GM18907 (cell line): ENCODE measurements around the gene TGFBR3.

ENCODE experiments used
- ATAC-seq: cut with Tn5 transposase; IDR thresholded peaks from one replicate; pipeline ENCODE4 v1.9.1; 2021; ENCODE audit warnings: mild to moderate bottlenecking, moderate library complexity; ENCODE audit not compliant: unreplicated experiment

TGFBR3 gene

GRCh38 chr1:91827459-91828321, 58.3 kb downstream of the TGFBR3 start:
- ATAC-seq, result no peak

- ATAC-seq, result no peak
Measured at GRCh38 chr1:91827087-91827458, 58.9 kb downstream of the TGFBR3 start.

GRCh38 chr1:91826649-91827048, 59.3 kb downstream of the TGFBR3 start:
- ATAC-seq, result no peak

GRCh38 chr1:91826248-91826647, 59.7 kb downstream of the TGFBR3 start:
- no peak for ATAC-seq

- ATAC-seq, result no peak
Measured at GRCh38 chr1:91821126-91821868, 64.7 kb downstream of the TGFBR3 start.

GRCh38 chr1:91819038-91819788, 66.7 kb downstream of the TGFBR3 start:
- no peak for ATAC-seq

- no peak for ATAC-seq
Measured at GRCh38 chr1:91818713-91818975, 67.3 kb downstream of the TGFBR3 start.

GRCh38 chr1:91817211-91817905, 68.6 kb downstream of the TGFBR3 start:
- ATAC-seq, result no peak

- no peak for ATAC-seq
Measured at GRCh38 chr1:91816031-91816430, 69.9 kb downstream of the TGFBR3 start.

GRCh38 chr1:91814448-91814847, 71.5 kb downstream of the TGFBR3 start:
- no peak for ATAC-seq

- ATAC-seq, result no peak
Measured at GRCh38 chr1:91813813-91814212, 72.1 kb downstream of the TGFBR3 start.

GRCh38 chr1:91811363-91812025, 74.5 kb downstream of the TGFBR3 start:
- no peak for ATAC-seq

- no peak for ATAC-seq
Measured at GRCh38 chr1:91809317-91809716, 76.6 kb downstream of the TGFBR3 start.

- no peak for ATAC-seq
Measured at GRCh38 chr1:91807921-91808620, 77.9 kb downstream of the TGFBR3 start.

- no peak for ATAC-seq
Measured at GRCh38 chr1:91806769-91807700, 78.9 kb downstream of the TGFBR3 start.

GRCh38 chr1:91806181-91806768, 79.7 kb downstream of the TGFBR3 start:
- no peak for ATAC-seq

- ATAC-seq, result no peak
Measured at GRCh38 chr1:91805311-91805801, 80.6 kb downstream of the TGFBR3 start.

- ATAC-seq, result no peak
Measured at GRCh38 chr1:91804546-91805023, 81.4 kb downstream of the TGFBR3 start.
